Heart left ventricle (tissue), 16 donors: Measurements from ENCODE around the gene CELF2. TPM values are rescaled to one million over a fixed set of nuclear protein-coding genes. Genes with fewer than 3 reads are reported as not detected.
"Not testable (repeated sequence)": the region's sequence is repeated elsewhere in the genome, so short reads cannot be mapped to it uniquely, and the experiment has no call there.

Source experiments
- ATAC-seq, 4 donors: fragments of 200-7000 bp; cut with Tn5 transposase; one replicate each; pipeline ENCODE4 v1.9.1; 2020 to 2022; ENCODE audit warnings: moderate library complexity in 4 of 4, mild to moderate bottlenecking in 3 of 4, moderate number of reproducible peaks in 1 of 4
- DNase-seq, 5 donors: peaks; one replicate each; pipeline ENCODE4 v3.0.0-alpha.2; 2020
- H3K27ac ChIP-seq, 12 donors: fragments of 200-600 bp; sonication (generic) in 4 of 12; one replicate each; pipeline versions ENCODE4 v1.5.0 to v1.8.0; 2016 to 2022; ENCODE audit warnings: mild to moderate bottlenecking in 2 of 12
- H3K27me3 ChIP-seq, 9 donors: fragments of 200-600 bp; sonication (generic) in 2 of 9; one replicate each; pipeline versions ENCODE4 v1.5.1 to v1.8.0; 2016 to 2022; ENCODE audit warnings: mild to moderate bottlenecking in 3 of 9
- H3K36me3 ChIP-seq, 9 donors: fragments of 200-600 bp; sonication (generic) in 2 of 9; one replicate each; pipeline versions ENCODE4 v1.5.0 to v1.8.0; 2018 to 2022; ENCODE audit warnings: mild to moderate bottlenecking in 2 of 9
- H3K4me1 ChIP-seq, 12 donors: fragments of 200-600 bp; sonication (generic) in 4 of 12; one replicate each; pipeline versions ENCODE4 v1.5.0 to v1.8.0; 2016 to 2022; ENCODE audit warnings: mild to moderate bottlenecking in 3 of 12
- H3K4me3 ChIP-seq, 12 donors: fragments of 200-600 bp; sonication (generic) in 4 of 12; one replicate each; pipeline versions ENCODE4 v1.5.0 to v1.8.0; 2017 to 2022; ENCODE audit warnings: mild to moderate bottlenecking in 9 of 12, moderate library complexity in 4 of 12
- H3K9me3 ChIP-seq, 12 donors: fragments of 200-600 bp; sonication (generic) in 4 of 12; one replicate each; pipeline versions ENCODE4 v1.5.0 to v1.8.0; 2016 to 2022; ENCODE audit warnings: mild to moderate bottlenecking in 1 of 12
- POLR2A ChIP-seq, 2 donors: fragments of 450-650 bp; IDR thresholded peaks; one replicate each; pipeline ENCODE4 v1.6.1; 2017; ENCODE audit warnings: antibody characterized with exemption in 2 of 2, mild to moderate bottlenecking in 2 of 2, moderate library complexity in 2 of 2
- WGBS, 4 donors: extraction: QIAGEN DNeasy Blood & Tissue Kit in 2 of 4; methylation state at CpG; one replicate each; pipeline versions ENCODE4 v1.1.5 to v1.1.7; 2013 to 2018; 5-methylcytosine and 5-hydroxymethylcytosine counted together
- intact Hi-C, 10 donors: fragments of 100-400 bp; cut with DNase I; formaldehyde crosslinking; loops; one replicate each; pipeline versions ENCODE4 v1.11.1 to v1.14.2; 2022
- polyA plus RNA-seq, 2 donors: library from polyadenylated mRNA; stranded (reverse); fragments of 200-250 nt; gene quantifications; one replicate each; pipeline ENCODE4 v1.2.3, GENCODE V29; 2013
- total RNA-seq, 9 donors: library from RNA; depleted of rRNA in 2 of 9; stranded (reverse); fragments of >200 nt in 2 of 9; fragmentation: NEBNext Ultra II Directional in 3 of 9; extraction: Animal tissue kit (Norgen Biotek cat#: 25700) in 3 of 9; gene quantifications; one replicate each; pipeline versions ENCODE4 v1.1.0 to v1.2.4, GENCODE V29; 2016 to 2023
- TF ChIP-seq, protein P1 (sequence below), 12 donors: fragments of 200-600 bp; sonication (generic) in 4 of 12; IDR thresholded peaks; one replicate each; pipeline versions ENCODE4 v1.5.0 to v1.8.0; 2018 to 2022; ENCODE audit warnings: antibody characterized with exemption in 12 of 12, mild to moderate bottlenecking in 5 of 12
- donor health status: ischemic (EF 13 %, LVEDD 7.1; RV severe dilation, severe dysfunction).
- donor health status: healthy with polysubstance abuse.
- donor health status: DM: no; HTN: yes; CAD: no.
- donor health status: DM: no; HTN: no; CAD: no.
- donor health status: ischemic (EF 25% LVEDD 6.9; RV normal size, moderate dysfunction).
- donor health status: ischemic (EF 25% LVEDD 5.7; RV mildly dilated, moderate dysfunction).
- donor health status: healthy.
- donor health status: DM: yes; HTN: yes; CAD: no.
- donor health status: ischemic (EF 35%, LVEDD 5.7; RV mildly dilated, moderate dysfunction).
- donor health status: nonischemic (EF 11% LVEDD 7.7; RV severe dilation, severe dysfunction).
- donor health status: DM: yes; HTN: yes; CAD: no.
- donor health status: PGD.
- donor health status: ischemic (EF 29% LVEDD 5.4; RV normal size, mild dysfunction).
- donor health status: nonischemic (EF 23%, LVEDD 6.1; RV moderate dilation, normal function).

The CELF2 gene
- total and polyA plus RNA-seq, 11 donors, result 14.2 to 103 (median 67.1) TPM

DNA sequence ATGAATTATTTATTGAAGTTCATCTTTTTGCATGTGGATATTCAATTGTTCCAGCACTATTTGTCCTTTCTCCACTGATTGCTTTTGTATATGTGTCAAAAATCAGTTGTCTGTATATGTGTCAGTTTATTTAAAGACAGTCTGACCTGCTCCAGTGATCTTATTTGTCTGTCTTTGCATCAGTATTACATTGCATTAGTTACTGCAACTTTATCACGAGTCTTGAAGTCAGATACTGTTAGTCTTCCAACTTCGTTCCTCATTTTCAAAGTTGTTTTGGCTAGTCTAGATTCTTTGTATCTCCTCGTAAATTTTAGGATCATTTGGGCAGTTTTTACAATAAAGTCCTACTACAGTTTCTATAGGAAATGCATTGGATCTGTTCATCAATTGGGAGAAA is 166.4 kb downstream of the CELF2 start:
- WGBS, 4 donors, result 67 to 82% (median 76%) methylated on average over 3 of the region's 3 CpGs
- no peak for TF ChIP-seq POLR2A (IDR thresholded peaks at IDR 0.05)
- TF ChIP-seq, protein P1, sequence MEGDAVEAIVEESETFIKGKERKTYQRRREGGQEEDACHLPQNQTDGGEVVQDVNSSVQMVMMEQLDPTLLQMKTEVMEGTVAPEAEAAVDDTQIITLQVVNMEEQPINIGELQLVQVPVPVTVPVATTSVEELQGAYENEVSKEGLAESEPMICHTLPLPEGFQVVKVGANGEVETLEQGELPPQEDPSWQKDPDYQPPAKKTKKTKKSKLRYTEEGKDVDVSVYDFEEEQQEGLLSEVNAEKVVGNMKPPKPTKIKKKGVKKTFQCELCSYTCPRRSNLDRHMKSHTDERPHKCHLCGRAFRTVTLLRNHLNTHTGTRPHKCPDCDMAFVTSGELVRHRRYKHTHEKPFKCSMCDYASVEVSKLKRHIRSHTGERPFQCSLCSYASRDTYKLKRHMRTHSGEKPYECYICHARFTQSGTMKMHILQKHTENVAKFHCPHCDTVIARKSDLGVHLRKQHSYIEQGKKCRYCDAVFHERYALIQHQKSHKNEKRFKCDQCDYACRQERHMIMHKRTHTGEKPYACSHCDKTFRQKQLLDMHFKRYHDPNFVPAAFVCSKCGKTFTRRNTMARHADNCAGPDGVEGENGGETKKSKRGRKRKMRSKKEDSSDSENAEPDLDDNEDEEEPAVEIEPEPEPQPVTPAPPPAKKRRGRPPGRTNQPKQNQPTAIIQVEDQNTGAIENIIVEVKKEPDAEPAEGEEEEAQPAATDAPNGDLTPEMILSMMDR (IDR thresholded peaks at IDR 0.05), result no peak
- no peak for DNase-seq
- H3K4me3 ChIP-seq, result no peak overlapping the region
- no peaks in the 10 kb centered on the region for H3K27me3 ChIP-seq
- peak overlapping the region in 2 of 12 donors; percentile 6 to 56 for H3K27ac ChIP-seq
- ATAC-seq, result no peak
- peaks cover 0 to 20% (median 3%) of the 10 kb centered on the region in 12 donors for H3K9me3 ChIP-seq
- intact Hi-C loops, result loop anchor here in 4 of 10 donors (5.0 to 10.0 kb wide), 2 partner anchors 78 to 81 kb away; no protein-coding TSS in a partner anchor
- H3K36me3 ChIP-seq, result peaks cover 0 to 23% (median 4%) of the 10 kb centered on the region in 9 donors
- H3K4me1 ChIP-seq, result peaks cover 0 to 92% (median 29%) of the 10 kb centered on the region in 12 donors

DNA sequence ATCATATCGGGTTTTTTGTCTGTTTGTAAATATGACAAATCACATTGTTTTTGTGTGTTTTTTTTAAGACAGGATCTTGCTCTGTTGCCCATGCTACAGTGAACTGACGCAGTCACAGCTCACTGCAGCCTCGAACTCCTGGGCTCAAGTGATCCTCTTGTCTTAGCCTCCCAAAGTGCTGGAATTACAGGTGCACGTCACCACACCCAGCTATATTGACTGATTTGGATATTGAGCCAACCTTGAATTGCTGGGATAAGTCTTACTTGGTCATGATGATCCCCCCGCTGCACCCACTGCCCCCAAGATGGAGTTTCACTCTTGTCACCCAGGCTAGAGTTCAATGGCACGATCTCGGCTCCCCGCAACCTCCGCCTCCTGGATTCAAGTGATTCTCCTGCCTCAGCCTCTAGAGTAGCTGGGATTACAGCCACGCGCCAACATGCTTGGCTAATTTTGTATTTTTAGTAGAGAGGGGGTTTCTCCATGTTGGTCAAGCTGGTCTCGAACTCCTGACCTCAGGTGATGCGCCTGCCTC is 167.5 kb downstream of the CELF2 start:
- H3K9me3 ChIP-seq, result peaks cover 0 to 20% (median 3%) of the 10 kb centered on the region in 12 donors
- 94 to 98% (median 95%) methylated on average over 13 of the region's 13 CpGs for WGBS, 4 donors
- not testable (repeated sequence) for H3K27ac ChIP-seq, H3K27me3 ChIP-seq, ATAC-seq, H3K4me3 ChIP-seq, DNase-seq
- peaks cover 0 to 93% (median 31%) of the 10 kb centered on the region in 12 donors for H3K4me1 ChIP-seq
- intact Hi-C loops, result loop anchor here in 2 of 10 donors (10.0 kb wide), 1 partner anchor 80 kb away; no protein-coding TSS in a partner anchor
- H3K36me3 ChIP-seq, result peaks cover 0 to 21% (median 4%) of the 10 kb centered on the region in 9 donors

DNA sequence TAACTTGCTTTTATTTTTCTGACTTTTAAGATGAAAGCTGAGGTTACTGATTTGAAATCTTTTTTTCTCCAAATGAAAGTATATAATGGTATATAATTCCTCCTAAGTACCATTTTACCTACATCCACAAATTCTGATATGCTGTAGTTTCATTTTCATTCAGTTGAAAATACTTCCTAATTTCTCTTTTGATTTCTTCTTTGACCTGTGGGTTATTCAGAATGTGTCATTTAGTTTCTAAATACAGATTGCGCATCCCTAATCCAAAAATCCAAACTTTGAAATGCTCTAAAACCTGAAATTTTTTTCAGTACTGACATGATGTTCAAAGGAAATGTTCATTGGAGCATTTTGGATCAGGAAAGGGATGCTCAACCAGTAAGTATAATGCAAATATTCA is 168.7 kb downstream of the CELF2 start:
- TF ChIP-seq, protein P1 (IDR thresholded peaks at IDR 0.05), result no peak
- DNase-seq (no peak), ATAC-seq (no peak)
- intact Hi-C loops, result loop anchor here in 2 of 10 donors (10.0 kb wide), 1 partner anchor 78 kb away; no protein-coding TSS in a partner anchor
- WGBS, 4 donors, result 90 to 100% (median 98%) methylated on average over 1 of the region's 1 CpG
- Histone ChIP-seq H3K9me3 (peaks cover 0 to 20% (median 3%) of the 10 kb centered on the region in 12 donors), H3K4me1 (peaks cover 0 to 94% (median 40%) of the 10 kb centered on the region in 12 donors), H3K36me3 (peaks cover 0 to 13% (median under 1%) of the 10 kb centered on the region in 9 donors), H3K27me3 (no peaks in the 10 kb centered on the region), H3K27ac (peak overlapping the region in 1 of 12 donors; percentile 61), H3K4me3 (no peak overlapping the region)

DNA sequence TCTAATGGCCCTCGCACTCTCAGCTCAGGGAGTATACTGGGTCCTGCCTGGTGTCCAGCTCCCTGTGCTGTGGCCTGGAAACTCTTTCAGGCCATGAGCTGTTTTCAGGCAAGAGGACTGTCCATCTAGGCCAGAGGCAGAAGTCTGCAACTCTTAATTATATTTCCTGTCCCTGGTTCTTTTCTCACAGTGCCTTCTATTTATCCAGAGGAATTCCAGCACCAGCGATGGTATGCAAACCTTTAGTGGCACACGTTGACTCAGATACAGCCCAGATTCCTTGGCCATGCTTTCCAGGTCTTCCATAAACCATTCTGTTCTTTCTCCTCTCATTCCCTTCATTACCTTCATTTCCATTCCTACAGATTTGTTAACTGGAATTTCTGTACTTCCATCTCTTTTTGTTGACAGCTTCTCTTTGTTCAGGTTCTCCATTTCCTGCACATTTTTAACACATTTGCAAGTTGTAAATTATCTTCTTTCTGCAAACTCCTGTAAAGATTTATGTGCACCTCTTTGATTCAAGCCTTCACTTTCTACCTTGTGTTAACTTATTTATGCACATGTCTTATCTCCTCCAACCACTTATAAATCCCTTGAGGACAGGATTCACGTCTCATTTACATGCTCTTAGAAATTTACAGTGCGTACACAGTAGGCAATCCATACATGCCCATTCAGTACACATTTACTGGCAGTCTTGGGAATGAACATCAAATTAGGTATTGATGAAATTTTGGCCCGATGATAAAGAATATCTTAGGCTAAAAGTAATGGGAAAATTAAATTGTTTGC is 172.1 kb downstream of the CELF2 start:
- 57 to 65% (median 62%) methylated on average over 6 of the region's 6 CpGs for WGBS, 4 donors
- Histone ChIP-seq H3K27ac (peak overlapping the region in 8 of 12 donors; percentile 16 to 74 (median 36)), H3K4me1 (peaks cover 13 to 89% (median 48%) of the 10 kb centered on the region in 12 donors), H3K36me3 (peaks cover 0 to 10% (median 9%) of the 10 kb centered on the region in 9 donors), H3K27me3 (no peaks in the 10 kb centered on the region), H3K9me3 (peaks cover 0 to 12% (median 3%) of the 10 kb centered on the region in 12 donors), H3K4me3 (no peak overlapping the region)
- ATAC-seq, result no peak
- TF ChIP-seq, protein P1 (IDR thresholded peaks at IDR 0.05), result no peak
- TF ChIP-seq POLR2A (IDR thresholded peaks at IDR 0.05), result no peak
- intact Hi-C loops, result loop anchor here in 3 of 10 donors (10.0 kb wide), 1 partner anchor 75 kb away; no protein-coding TSS in a partner anchor
- no peak for DNase-seq
